HG03066 (cell line): ENCODE data around the gene MYO1A.
"Not testable (repeated sequence)": the region's sequence is repeated elsewhere in the genome, so short reads cannot be mapped to it uniquely, and the experiment has no call there.

ENCODE experiments used
- ATAC-seq: cut with Tn5 transposase; IDR thresholded peaks from one replicate; pipeline ENCODE4 v1.9.1; 2021; ENCODE audit warnings: low read depth; ENCODE audit not compliant: unreplicated experiment

Gene MYO1A

GRCh38 chr12:56996793-56997545 lies 53.0 kb downstream of the MYO1A start:
- ATAC-seq: no peak

- no peak for ATAC-seq
Observed at GRCh38 chr12:56995930-56996496, 53.9 kb downstream of the MYO1A start.

GRCh38 chr12:56995201-56995929 lies 54.6 kb downstream of the MYO1A start:
- ATAC-seq: no peak

GRCh38 chr12:56994231-56994746 lies 55.6 kb downstream of the MYO1A start:
- no peak for ATAC-seq

GRCh38 chr12:56993346-56993745 lies 56.6 kb downstream of the MYO1A start:
- ATAC-seq: no peak

GRCh38 chr12:56991319-56992246 lies 58.3 kb downstream of the MYO1A start:
- no peak for ATAC-seq

GRCh38 chr12:56990648-56991318 lies 59.1 kb downstream of the MYO1A start:
- ATAC-seq: no peak

GRCh38 chr12:56989861-56990610 lies 59.9 kb downstream of the MYO1A start:
- ATAC-seq: no peak

- no peak for ATAC-seq
Observed at GRCh38 chr12:56988207-56988739, 61.7 kb downstream of the MYO1A start.

GRCh38 chr12:56987551-56988053 lies 62.3 kb downstream of the MYO1A start:
- no peak for ATAC-seq

GRCh38 chr12:56987011-56987410 lies 62.9 kb downstream of the MYO1A start:
- no peak for ATAC-seq

- ATAC-seq: not testable (repeated sequence)
Observed at GRCh38 chr12:56985714-56986113, 64.2 kb downstream of the MYO1A start.

GRCh38 chr12:56983386-56983785 lies 66.5 kb downstream of the MYO1A start:
- no peak for ATAC-seq

GRCh38 chr12:56982578-56983236 lies 67.2 kb downstream of the MYO1A start:
- ATAC-seq: not testable (repeated sequence)

GRCh38 chr12:56980941-56981530 lies 68.9 kb downstream of the MYO1A start:
- ATAC-seq: no peak

- ATAC-seq: no peak
Observed at GRCh38 chr12:56980268-56980667, 69.7 kb downstream of the MYO1A start.

- no peak for ATAC-seq
Observed at GRCh38 chr12:56979628-56980027, 70.3 kb downstream of the MYO1A start.
